WTC11 (cell line): Measurements from ENCODE around the gene CTNNA3. TPM values are rescaled to one million over a fixed set of nuclear protein-coding genes. Genes with fewer than 3 reads are reported as not detected.

Experiments
- ATAC-seq: fragments of 200-7000 bp; cut with Tn5 transposase; 2 replicates; pipeline ENCODE4 v1.10.0; 2021; ENCODE audit warnings: mild to moderate bottlenecking, moderate library complexity
- CTCF ChIA-PET: fragments of 300-600 bp; sonication (Branson Sonifier 250); formaldehyde crosslinking; loops from one replicate; lab custom pipeline; 2021; ENCODE audit warnings: antibody characterized with exemption; lab: Charles Lee
- POLR2A ChIA-PET: fragments of 350-600 bp; sonication (Branson Sonifier 250); formaldehyde crosslinking; loops from one replicate; lab custom pipeline; 2021; ENCODE audit warnings: antibody characterized with exemption; lab: Charles Lee
- DNase-seq: peaks from one replicate; pipeline ENCODE4 v3.0.0; 2021; ENCODE audit warnings: low spot score
- H3K27ac Mint-ChIP-seq: 2 replicates; pipeline ENCODE4 v1.8.0; 2021; ENCODE audit warnings: mixed read lengths
- H3K27me3 Mint-ChIP-seq: 2 replicates; pipeline ENCODE4 v1.8.0; 2021; ENCODE audit warnings: low read depth, mild to moderate bottlenecking, moderate library complexity, mixed read lengths
- H3K36me3 Mint-ChIP-seq: 2 replicates; pipeline ENCODE4 v1.8.0; 2021; ENCODE audit warnings: mixed read lengths
- H3K4me1 Mint-ChIP-seq: 2 replicates; pipeline ENCODE4 v1.8.0; 2022; ENCODE audit warnings: mixed read lengths
- H3K4me3 Mint-ChIP-seq: 2 replicates; pipeline ENCODE4 v1.8.0; 2021; ENCODE audit warnings: mild to moderate bottlenecking, moderate library complexity, mixed read lengths
- H3K9me3 Mint-ChIP-seq: 2 replicates; pipeline ENCODE4 v1.8.0; 2021; ENCODE audit warnings: mixed read lengths
- ATF1 ChIP-seq: sonication (generic); formaldehyde crosslinking; IDR thresholded peaks from 2 replicates; pipeline ENCODE4 v1.8.1; 2023; ENCODE audit warnings: mild to moderate bottlenecking, moderate library complexity, missing genetic modification reagents
- CREB1 ChIP-seq: sonication (generic); formaldehyde crosslinking; IDR thresholded peaks from 2 replicates; pipeline ENCODE4 v1.8.0; 2023; ENCODE audit warnings: mild to moderate bottlenecking, missing genetic modification reagents
- FOXK1 ChIP-seq: sonication (generic); formaldehyde crosslinking; IDR thresholded peaks from 2 replicates; pipeline ENCODE4 v1.8.0; 2022; ENCODE audit warnings: mild to moderate bottlenecking, moderate library complexity, missing genetic modification reagents
- HMGA2 ChIP-seq: fragments of 250-450 bp; sonication (Bioruptor Pico); IDR thresholded peaks from 2 replicates; pipeline ENCODE4 v1.4.0; 2021; ENCODE audit warnings: mild to moderate bottlenecking, moderate library complexity
- IRF2 ChIP-seq: sonication (generic); formaldehyde crosslinking; IDR thresholded peaks from 2 replicates; pipeline ENCODE4 v1.8.0; 2022; ENCODE audit warnings: low read depth, missing genetic modification reagents, borderline replicate concordance
- JAZF1 ChIP-seq: fragments of 250-450 bp; sonication (Bioruptor Pico); IDR thresholded peaks from 2 replicates; pipeline ENCODE4 v1.9.0; 2021; ENCODE audit warnings: moderate library complexity, mild to moderate bottlenecking, inconsistent platforms
- KAT7 ChIP-seq: sonication (generic); formaldehyde crosslinking; IDR thresholded peaks from 2 replicates; pipeline ENCODE4 v1.8.1; 2023; ENCODE audit warnings: missing genetic modification reagents, mild to moderate bottlenecking, borderline replicate concordance
- MYBL2 ChIP-seq: sonication (generic); formaldehyde crosslinking; IDR thresholded peaks from 2 replicates; pipeline ENCODE4 v1.8.1; 2023; ENCODE audit warnings: mild to moderate bottlenecking, moderate library complexity, missing genetic modification reagents
- NR3C1 ChIP-seq: sonication (generic); formaldehyde crosslinking; conservative IDR thresholded peaks from 2 replicates; pipeline ENCODE4 v1.8.1; 2023; ENCODE audit warnings: low read depth, mild to moderate bottlenecking, missing genetic modification reagents
- OVOL2 ChIP-seq: fragments of 250-450 bp; sonication (Bioruptor Pico); IDR thresholded peaks from 2 replicates; pipeline ENCODE4 v1.9.0; 2021; ENCODE audit warnings: mild to moderate bottlenecking, borderline replicate concordance
- PRDM15 ChIP-seq: sonication (generic); formaldehyde crosslinking; IDR thresholded peaks from 2 replicates; pipeline ENCODE4 v1.8.0; 2022; ENCODE audit warnings: missing genetic modification reagents
- PRRX2 ChIP-seq: fragments of 250-450 bp; sonication (Bioruptor Pico); IDR thresholded peaks from 2 replicates; pipeline ENCODE4 v1.8.0; 2021; ENCODE audit warnings: mild to moderate bottlenecking
- RORB ChIP-seq: fragments of 250-450 bp; sonication (Bioruptor Pico); IDR thresholded peaks from 2 replicates; pipeline ENCODE4 v1.9.0; 2021; ENCODE audit warnings: mild to moderate bottlenecking
- SOX15 ChIP-seq: fragments of 250-450 bp; sonication (Bioruptor Pico); IDR thresholded peaks from 2 replicates; pipeline ENCODE4 v1.9.0; 2021; ENCODE audit warnings: mild to moderate bottlenecking
- TEAD1 ChIP-seq: sonication (generic); formaldehyde crosslinking; IDR thresholded peaks from 2 replicates; pipeline ENCODE4 v1.8.0; 2022; ENCODE audit warnings: mild to moderate bottlenecking, missing genetic modification reagents
- TP53 ChIP-seq: sonication (generic); formaldehyde crosslinking; IDR thresholded peaks from 2 replicates; pipeline ENCODE4 v1.8.1; 2023; ENCODE audit warnings: mild to moderate bottlenecking, missing genetic modification reagents
- ZBTB21 ChIP-seq: sonication (generic); formaldehyde crosslinking; IDR thresholded peaks from 2 replicates; pipeline ENCODE4 v1.8.1; 2023; ENCODE audit warnings: mild to moderate bottlenecking, missing genetic modification reagents, borderline replicate concordance
- ZMAT4 ChIP-seq: fragments of 250-450 bp; sonication (Bioruptor Pico); IDR thresholded peaks from 2 replicates; pipeline ENCODE4 v1.9.0; 2021; ENCODE audit warnings: mild to moderate bottlenecking
- ZNF396 ChIP-seq: fragments of 250-450 bp; sonication (Bioruptor Pico); IDR thresholded peaks from 2 replicates; pipeline ENCODE4 v1.8.0; 2021; ENCODE audit warnings: mild to moderate bottlenecking, moderate library complexity, borderline replicate concordance
- total RNA-seq: library from RNA; stranded (reverse); gene quantifications from 3 replicates; pipeline ENCODE4 v1.2.3, GENCODE V29; 2021
- TF ChIP-seq, protein P1 (sequence below): sonication (generic); formaldehyde crosslinking; conservative IDR thresholded peaks from 2 replicates; pipeline ENCODE4 v1.8.1; 2022; ENCODE audit warnings: mild to moderate bottlenecking, missing genetic modification reagents
- TF ChIP-seq, protein P2 (sequence below): sonication (generic); formaldehyde crosslinking; IDR thresholded peaks from 2 replicates; pipeline ENCODE4 v1.8.0; 2023; ENCODE audit warnings: mild to moderate bottlenecking, missing genetic modification reagents
- TF ChIP-seq, protein P3 (sequence below): sonication (generic); formaldehyde crosslinking; IDR thresholded peaks from 2 replicates; pipeline ENCODE4 v1.8.1; 2022; ENCODE audit warnings: mild to moderate bottlenecking, moderate library complexity, missing genetic modification reagents
- TF ChIP-seq, protein P4 (sequence below): sonication (generic); formaldehyde crosslinking; IDR thresholded peaks from 2 replicates; pipeline ENCODE4 v1.8.1; 2022; ENCODE audit warnings: low read depth, missing genetic modification reagents, borderline replicate concordance
- TF ChIP-seq, protein P5 (sequence below): sonication (generic); formaldehyde crosslinking; IDR thresholded peaks from 2 replicates; pipeline ENCODE4 v1.8.1; 2023; ENCODE audit warnings: mild to moderate bottlenecking, moderate library complexity, missing genetic modification reagents

CTNNA3 gene
- total RNA-seq, 1 experiment from 2014 or later, result 6.1 TPM

GRCh38 chr10:66294538-66294937, 1401.5 kb downstream of the CTNNA3 start:
- H3K27me3 Mint-ChIP-seq, result no peaks in the 10 kb centered on the region
- POLR2A ChIA-PET, result no interaction called here
- DNase-seq, result no peak
- TF ChIP-seq ZBTB21 (CRISPR knock-in tag), result no peak
- no peak for TF ChIP-seq FOXK1 (CRISPR knock-in tag)
- TF ChIP-seq, protein P1, sequence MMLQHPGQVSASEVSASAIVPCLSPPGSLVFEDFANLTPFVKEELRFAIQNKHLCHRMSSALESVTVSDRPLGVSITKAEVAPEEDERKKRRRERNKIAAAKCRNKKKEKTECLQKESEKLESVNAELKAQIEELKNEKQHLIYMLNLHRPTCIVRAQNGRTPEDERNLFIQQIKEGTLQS, result no peak
- TF ChIP-seq HMGA2 (CRISPR knock-in tag), result no peak
- TF ChIP-seq PRRX2, result no peak
- TF ChIP-seq TP53 (CRISPR knock-in tag), result no peak
- TF ChIP-seq OVOL2 (CRISPR knock-in tag), result no peak
- TF ChIP-seq JAZF1 (CRISPR knock-in tag), result no peak
- no peak for TF ChIP-seq IRF2 (CRISPR knock-in tag)
- no peak for TF ChIP-seq PRDM15 (CRISPR knock-in tag)
- no peak for TF ChIP-seq ZNF396 (CRISPR knock-in tag)
- TF ChIP-seq, protein P2, sequence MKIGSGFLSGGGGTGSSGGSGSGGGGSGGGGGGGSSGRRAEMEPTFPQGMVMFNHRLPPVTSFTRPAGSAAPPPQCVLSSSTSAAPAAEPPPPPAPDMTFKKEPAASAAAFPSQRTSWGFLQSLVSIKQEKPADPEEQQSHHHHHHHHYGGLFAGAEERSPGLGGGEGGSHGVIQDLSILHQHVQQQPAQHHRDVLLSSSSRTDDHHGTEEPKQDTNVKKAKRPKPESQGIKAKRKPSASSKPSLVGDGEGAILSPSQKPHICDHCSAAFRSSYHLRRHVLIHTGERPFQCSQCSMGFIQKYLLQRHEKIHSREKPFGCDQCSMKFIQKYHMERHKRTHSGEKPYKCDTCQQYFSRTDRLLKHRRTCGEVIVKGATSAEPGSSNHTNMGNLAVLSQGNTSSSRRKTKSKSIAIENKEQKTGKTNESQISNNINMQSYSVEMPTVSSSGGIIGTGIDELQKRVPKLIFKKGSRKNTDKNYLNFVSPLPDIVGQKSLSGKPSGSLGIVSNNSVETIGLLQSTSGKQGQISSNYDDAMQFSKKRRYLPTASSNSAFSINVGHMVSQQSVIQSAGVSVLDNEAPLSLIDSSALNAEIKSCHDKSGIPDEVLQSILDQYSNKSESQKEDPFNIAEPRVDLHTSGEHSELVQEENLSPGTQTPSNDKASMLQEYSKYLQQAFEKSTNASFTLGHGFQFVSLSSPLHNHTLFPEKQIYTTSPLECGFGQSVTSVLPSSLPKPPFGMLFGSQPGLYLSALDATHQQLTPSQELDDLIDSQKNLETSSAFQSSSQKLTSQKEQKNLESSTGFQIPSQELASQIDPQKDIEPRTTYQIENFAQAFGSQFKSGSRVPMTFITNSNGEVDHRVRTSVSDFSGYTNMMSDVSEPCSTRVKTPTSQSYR (CRISPR knock-in tag), result no peak
- TF ChIP-seq, all 79 proteins: peak for 0
- peaks cover 7% of the 10 kb centered on the region for H3K4me1 Mint-ChIP-seq
- CTCF ChIA-PET, result no interaction called here
- no peaks in the 10 kb centered on the region for H3K36me3 Mint-ChIP-seq
- H3K9me3 Mint-ChIP-seq, result no peaks in the 10 kb centered on the region
- H3K27ac Mint-ChIP-seq, result no peak overlapping the region
- H3K4me3 Mint-ChIP-seq, result no peak overlapping the region
- ATAC-seq, result no peak

GRCh38 chr10:66292922-66293321, 1403.1 kb downstream of the CTNNA3 start:
- Mint-ChIP-seq H3K4me3 (no peak overlapping the region), H3K27ac (no peak overlapping the region), H3K4me1 (no peaks in the 10 kb centered on the region), H3K36me3 (no peaks in the 10 kb centered on the region), H3K27me3 (no peaks in the 10 kb centered on the region), H3K9me3 (no peaks in the 10 kb centered on the region)
- no peak for ATAC-seq
- CTCF ChIA-PET, result no interaction called here
- POLR2A ChIA-PET, result no interaction called here
- DNase-seq, result no peak
- TF ChIP-seq TEAD1 (CRISPR knock-in tag), result no peak
- TF ChIP-seq ATF1 (CRISPR knock-in tag), result no peak
- TF ChIP-seq FOXK1 (CRISPR knock-in tag), result no peak
- TF ChIP-seq, protein P3, sequence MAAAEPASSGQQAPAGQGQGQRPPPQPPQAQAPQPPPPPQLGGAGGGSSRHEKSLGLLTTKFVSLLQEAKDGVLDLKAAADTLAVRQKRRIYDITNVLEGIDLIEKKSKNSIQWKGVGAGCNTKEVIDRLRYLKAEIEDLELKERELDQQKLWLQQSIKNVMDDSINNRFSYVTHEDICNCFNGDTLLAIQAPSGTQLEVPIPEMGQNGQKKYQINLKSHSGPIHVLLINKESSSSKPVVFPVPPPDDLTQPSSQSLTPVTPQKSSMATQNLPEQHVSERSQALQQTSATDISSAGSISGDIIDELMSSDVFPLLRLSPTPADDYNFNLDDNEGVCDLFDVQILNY (CRISPR knock-in tag), result no peak
- TF ChIP-seq, protein P4, sequence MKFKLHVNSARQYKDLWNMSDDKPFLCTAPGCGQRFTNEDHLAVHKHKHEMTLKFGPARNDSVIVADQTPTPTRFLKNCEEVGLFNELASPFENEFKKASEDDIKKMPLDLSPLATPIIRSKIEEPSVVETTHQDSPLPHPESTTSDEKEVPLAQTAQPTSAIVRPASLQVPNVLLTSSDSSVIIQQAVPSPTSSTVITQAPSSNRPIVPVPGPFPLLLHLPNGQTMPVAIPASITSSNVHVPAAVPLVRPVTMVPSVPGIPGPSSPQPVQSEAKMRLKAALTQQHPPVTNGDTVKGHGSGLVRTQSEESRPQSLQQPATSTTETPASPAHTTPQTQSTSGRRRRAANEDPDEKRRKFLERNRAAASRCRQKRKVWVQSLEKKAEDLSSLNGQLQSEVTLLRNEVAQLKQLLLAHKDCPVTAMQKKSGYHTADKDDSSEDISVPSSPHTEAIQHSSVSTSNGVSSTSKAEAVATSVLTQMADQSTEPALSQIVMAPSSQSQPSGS (CRISPR knock-in tag), result no peak
- TF ChIP-seq OVOL2 (CRISPR knock-in tag), result no peak
- no peak for TF ChIP-seq MYBL2 (CRISPR knock-in tag)
- no peak for TF ChIP-seq RORB (CRISPR knock-in tag)
- TF ChIP-seq ZMAT4, result no peak
- TF ChIP-seq, protein P5, sequence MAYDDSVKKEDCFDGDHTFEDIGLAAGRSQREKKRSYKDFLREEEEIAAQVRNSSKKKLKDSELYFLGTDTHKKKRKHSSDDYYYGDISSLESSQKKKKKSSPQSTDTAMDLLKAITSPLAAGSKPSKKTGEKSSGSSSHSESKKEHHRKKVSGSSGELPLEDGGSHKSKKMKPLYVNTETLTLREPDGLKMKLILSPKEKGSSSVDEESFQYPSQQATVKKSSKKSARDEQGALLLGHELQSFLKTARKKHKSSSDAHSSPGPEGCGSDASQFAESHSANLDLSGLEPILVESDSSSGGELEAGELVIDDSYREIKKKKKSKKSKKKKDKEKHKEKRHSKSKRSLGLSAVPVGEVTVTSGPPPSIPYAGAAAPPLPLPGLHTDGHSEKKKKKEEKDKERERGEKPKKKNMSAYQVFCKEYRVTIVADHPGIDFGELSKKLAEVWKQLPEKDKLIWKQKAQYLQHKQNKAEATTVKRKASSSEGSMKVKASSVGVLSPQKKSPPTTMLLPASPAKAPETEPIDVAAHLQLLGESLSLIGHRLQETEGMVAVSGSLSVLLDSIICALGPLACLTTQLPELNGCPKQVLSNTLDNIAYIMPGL (CRISPR knock-in tag), result no peak
- no peak for TF ChIP-seq NR3C1 (CRISPR knock-in tag)
- no peak for TF ChIP-seq KAT7
- no peak for TF ChIP-seq SOX15 (CRISPR knock-in tag)
- no peak for TF ChIP-seq CREB1 (CRISPR knock-in tag)
